C4-2B (cell line): ENCODE data around the gene PRRT4.

Source experiments
- CTCF ChIP-seq: fragments of 450-650 bp; conservative IDR thresholded peaks from 2 replicates; pipeline ENCODE4 v1.5.1; 2017; ENCODE audit warnings: mild to moderate bottlenecking
- ZFX ChIP-seq: fragments of 450-650 bp; IDR thresholded peaks from 2 replicates; pipeline ENCODE4 v1.6.1; 2017

DNA sequence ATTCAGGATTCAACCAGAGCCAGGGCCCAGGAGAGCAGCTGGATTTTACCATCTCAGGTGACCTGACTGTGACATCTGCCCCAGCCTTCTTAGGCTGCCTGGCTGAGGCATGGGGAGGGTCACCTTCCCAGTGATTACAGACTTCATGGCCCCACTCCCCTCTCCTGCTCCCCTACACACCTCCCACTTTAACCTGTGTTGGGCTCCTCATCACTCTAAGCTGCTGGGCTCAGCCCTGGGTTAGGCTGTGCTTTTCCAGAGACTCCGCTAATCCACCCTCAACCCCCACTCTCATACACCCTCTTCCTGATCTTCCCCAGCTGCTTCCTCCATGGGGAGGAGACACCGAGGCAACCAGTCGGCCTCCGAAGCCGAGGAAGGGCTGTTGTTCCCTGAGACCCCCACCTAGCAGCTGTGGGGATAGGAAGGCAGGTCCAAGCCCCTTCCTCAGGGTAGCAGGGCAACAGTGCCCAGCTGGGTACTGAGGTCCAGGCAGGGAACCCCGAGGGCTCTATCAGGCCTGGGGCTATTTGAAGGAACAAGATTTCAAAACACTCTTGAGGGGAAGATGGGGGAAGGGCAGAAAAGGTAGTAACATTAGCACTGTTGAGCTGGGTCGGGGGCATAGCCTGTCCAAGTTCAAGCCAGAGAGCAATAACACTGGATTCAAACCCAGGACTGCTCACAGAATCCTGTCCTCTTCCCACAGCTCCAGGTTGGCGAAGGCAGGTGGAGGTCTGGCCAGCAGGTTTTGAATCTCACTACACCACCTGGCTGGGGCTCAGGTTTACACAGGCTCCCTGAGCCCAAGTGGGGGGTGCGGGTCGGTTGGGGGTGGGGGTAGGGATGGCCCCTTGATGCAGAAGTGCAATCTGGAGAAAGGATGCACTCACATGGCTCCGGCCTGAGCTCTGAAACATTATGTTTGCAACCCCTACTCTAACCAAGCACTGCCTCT is 46.5 kb upstream of the PRRT4 start:
- TF ChIP-seq CTCF (no peak), ZFX (no peak)
